Gastroesophageal sphincter (tissue), 4 donors: ENCODE data around the gene LBHD2. TPM values are rescaled to one million over a fixed set of nuclear protein-coding genes. Genes with fewer than 3 reads are reported as not detected.

Experiments used
- ATAC-seq: fragments of 150-250 bp; one replicate; pipeline ENCODE4 v1.9.1; 2016; ENCODE audit warnings: mild to moderate bottlenecking, moderate library complexity
- H3K27ac ChIP-seq, 4 donors: fragments of 200-600 bp; sonication (generic) in 3 of 4; 1 replicate in 3 of 4; 2 replicates in 1 of 4; pipeline ENCODE4 v1.5.1; 2016 to 2019
- H3K27me3 ChIP-seq: fragments of 200-600 bp; sonication (generic); one replicate; pipeline ENCODE4 v1.5.1; 2019
- H3K36me3 ChIP-seq, 2 donors: fragments of 200-600 bp; sonication (generic); one replicate each; pipeline ENCODE4 v1.5.1; 2019; ENCODE audit warnings: control low read depth in 1 of 2
- H3K4me1 ChIP-seq, 3 donors: fragments of 200-600 bp; sonication (generic); 1 replicate in 2 of 3; 2 replicates in 1 of 3; pipeline ENCODE4 v1.5.1; 2016 to 2019; ENCODE audit warnings: control low read depth in 2 of 3
- H3K4me3 ChIP-seq, 2 donors: fragments of 200-600 bp; sonication (generic); one replicate each; pipeline ENCODE4 v1.5.1; 2019; ENCODE audit warnings: mild to moderate bottlenecking in 1 of 2, moderate library complexity in 1 of 2
- H3K9me3 ChIP-seq, 3 donors: fragments of 200-600 bp; sonication (generic); one replicate each; pipeline ENCODE4 v1.5.1; 2017 to 2019; ENCODE audit warnings: control low read depth in 2 of 3
- CTCF ChIP-seq, 4 experiments: fragments of 200-600 bp in 2 of 4; fragments of 450-650 bp in 2 of 4; sonication (generic) in 1 of 4; IDR thresholded peaks; one replicate each; pipeline ENCODE4 v1.5.1; 2017 to 2019; ENCODE audit warnings: antibody characterized with exemption in 4 of 4, mild to moderate bottlenecking in 2 of 4, moderate library complexity in 2 of 4
- EP300 ChIP-seq: sonication (generic); formaldehyde crosslinking; IDR thresholded peaks from one replicate; pipeline ENCODE4 v1.6.1; 2017; ENCODE audit warnings: antibody characterized with exemption, mild to moderate bottlenecking
- POLR2A ChIP-seq, 2 donors: fragments of 450-650 bp; IDR thresholded peaks; one replicate each; pipeline ENCODE4 v1.6.1; 2017; ENCODE audit warnings: antibody characterized with exemption in 2 of 2, mild to moderate bottlenecking in 2 of 2, moderate library complexity in 1 of 2
- POLR2AphosphoS5 ChIP-seq: sonication (generic); formaldehyde crosslinking; IDR thresholded peaks from one replicate; pipeline ENCODE4 v1.6.1; 2017; ENCODE audit warnings: antibody characterized with exemption
- WGBS, 2 donors: methylation state at CpG; one replicate each; pipeline ENCODE4 v1.1.5; 2018; ENCODE audit warnings: low coverage in 1 of 2; 5-methylcytosine and 5-hydroxymethylcytosine counted together
- total RNA-seq, 4 donors: library from RNA; depleted of rRNA; stranded (reverse); fragments of >200 nt; gene quantifications; one replicate each; pipeline ENCODE4 v1.1.0, GENCODE V29; 2016

Gene LBHD2
- total RNA-seq, 4 donors from 2014 or later = not detected

GRCh38 chr14:103131580-103131979, 47.6 kb downstream of the LBHD2 start:
- Histone ChIP-seq H3K4me1 (peaks cover 0 to 58% (median 26%) of the 10 kb centered on the region in 3 donors), H3K4me3 (no peak overlapping the region), H3K36me3 (peaks cover 0 to 68% of the 10 kb centered on the region in 2 donors), H3K27ac (peak overlapping the region in 3 of 4 donors; percentile 63 to 65 (median 65)), H3K27me3 (no peaks in the 10 kb centered on the region), H3K9me3 (no peaks in the 10 kb centered on the region)
- TF ChIP-seq CTCF (IDR thresholded peaks at IDR 0.05) (no peak), POLR2AphosphoS5 (no peak), POLR2A (IDR thresholded peaks at IDR 0.05) (no peak), EP300 (no peak)
- 82% methylated on average over 2 of the region's 9 CpGs; no CpG with 5 or more reads in 1 of the 2 donors for WGBS, 2 donors
- ATAC-seq = no peak

- H3K4me1 ChIP-seq = peaks cover 0 to 58% (median 25%) of the 10 kb centered on the region in 3 donors
- TF ChIP-seq CTCF (IDR thresholded peaks at IDR 0.05) (no peak), POLR2A (IDR thresholded peaks at IDR 0.05) (no peak), EP300 (no peak), POLR2AphosphoS5 (no peak)
- H3K27ac ChIP-seq = peak overlapping the region in 1 of 4 donors; percentile 65
- no peak overlapping the region for H3K4me3 ChIP-seq
- no peaks in the 10 kb centered on the region for H3K27me3 ChIP-seq
- ATAC-seq = no peak
- WGBS, 2 donors = 74 to 100% methylated on average over 1 to 6 of the region's 39 CpGs
- H3K36me3 ChIP-seq = peaks cover 0 to 68% of the 10 kb centered on the region in 2 donors
- H3K9me3 ChIP-seq = no peaks in the 10 kb centered on the region
Measured at GRCh38 chr14:103132381-103133209, 48.6 kb downstream of the LBHD2 start.

DNA sequence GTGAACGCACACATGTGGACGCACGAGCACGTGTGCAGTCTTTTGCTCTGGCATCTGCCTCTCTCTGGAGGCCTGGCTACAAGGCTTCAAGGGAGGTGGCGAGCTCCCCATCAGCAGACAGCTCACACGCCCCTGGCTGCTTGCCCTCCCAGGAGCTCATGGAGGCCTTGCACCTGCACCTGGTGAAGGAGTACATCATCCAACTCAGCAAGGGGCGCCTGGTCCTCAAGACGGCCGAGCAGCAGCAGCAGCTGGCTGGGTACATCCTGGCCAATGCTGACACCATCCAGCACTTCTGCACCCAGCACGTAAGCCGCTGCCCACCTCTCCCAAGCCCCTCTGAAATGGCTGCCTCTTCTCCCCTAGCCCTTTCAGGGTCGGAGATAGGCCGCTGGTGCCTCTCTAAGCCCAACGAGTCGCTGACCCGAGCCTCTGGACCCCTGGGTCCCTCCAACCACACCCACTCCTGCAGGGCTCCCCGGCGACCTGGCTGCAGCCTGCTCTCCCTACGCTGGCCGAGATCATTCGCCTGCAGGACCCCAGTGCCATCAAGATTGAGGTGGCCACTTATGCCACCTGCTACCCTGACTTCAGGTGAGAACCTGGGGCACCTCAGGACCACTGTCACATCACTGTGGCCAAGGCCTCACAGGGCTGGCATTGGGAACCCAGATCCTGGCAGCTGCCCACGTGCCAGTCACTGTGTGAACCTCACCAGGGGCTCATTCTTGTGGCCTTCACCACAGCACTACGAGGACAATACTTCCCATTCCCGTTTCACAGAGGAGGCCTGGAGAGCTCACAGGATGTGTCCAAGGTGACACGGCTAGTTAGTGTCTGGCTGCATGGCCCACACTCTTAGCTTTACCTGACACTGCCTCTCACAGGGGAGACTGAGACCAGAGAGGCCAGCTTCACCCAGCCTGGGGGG, 49.5 kb downstream of the LBHD2 start:
- TF ChIP-seq EP300 (no peak), POLR2AphosphoS5 (no peak), POLR2A (IDR thresholded peaks at IDR 0.05) (no peak), CTCF (IDR thresholded peaks at IDR 0.05) (no peak)
- 98 to 100% methylated on average over 1 to 8 of the region's 25 CpGs for WGBS, 2 donors
- Histone ChIP-seq H3K4me1 (peaks cover 0 to 58% (median 27%) of the 10 kb centered on the region in 3 donors), H3K9me3 (no peaks in the 10 kb centered on the region), H3K4me3 (no peak overlapping the region), H3K27me3 (peaks cover 3% of the 10 kb centered on the region), H3K27ac (no peak overlapping the region), H3K36me3 (peaks cover 0 to 68% of the 10 kb centered on the region in 2 donors)
- ATAC-seq = no peak

GRCh38 chr14:103134405-103134804, 50.4 kb downstream of the LBHD2 start:
- ATAC-seq = no peak
- Histone ChIP-seq H3K9me3 (no peaks in the 10 kb centered on the region), H3K27me3 (peaks cover 12% of the 10 kb centered on the region), H3K27ac (no peak overlapping the region), H3K4me1 (peaks cover 0 to 58% (median 30%) of the 10 kb centered on the region in 3 donors), H3K36me3 (peaks cover 0 to 68% of the 10 kb centered on the region in 2 donors), H3K4me3 (no peak overlapping the region)
- WGBS, 2 donors = 50 to 100% methylated on average over 2 of the region's 2 CpGs
- TF ChIP-seq CTCF (IDR thresholded peaks at IDR 0.05) (no peak), POLR2A (IDR thresholded peaks at IDR 0.05) (no peak), EP300 (no peak), POLR2AphosphoS5 (no peak)
